HG02623 (cell line): ENCODE measurements around the gene CAPN5.
A peak's percentile ranks its signal among the peaks of the same experiment; 100 is the strongest.

Source experiments
- ATAC-seq: cut with Tn5 transposase; IDR thresholded peaks from one replicate; pipeline ENCODE4 v1.9.1; 2021; ENCODE audit warnings: moderate library complexity; ENCODE audit not compliant: unreplicated experiment

Gene CAPN5

DNA sequence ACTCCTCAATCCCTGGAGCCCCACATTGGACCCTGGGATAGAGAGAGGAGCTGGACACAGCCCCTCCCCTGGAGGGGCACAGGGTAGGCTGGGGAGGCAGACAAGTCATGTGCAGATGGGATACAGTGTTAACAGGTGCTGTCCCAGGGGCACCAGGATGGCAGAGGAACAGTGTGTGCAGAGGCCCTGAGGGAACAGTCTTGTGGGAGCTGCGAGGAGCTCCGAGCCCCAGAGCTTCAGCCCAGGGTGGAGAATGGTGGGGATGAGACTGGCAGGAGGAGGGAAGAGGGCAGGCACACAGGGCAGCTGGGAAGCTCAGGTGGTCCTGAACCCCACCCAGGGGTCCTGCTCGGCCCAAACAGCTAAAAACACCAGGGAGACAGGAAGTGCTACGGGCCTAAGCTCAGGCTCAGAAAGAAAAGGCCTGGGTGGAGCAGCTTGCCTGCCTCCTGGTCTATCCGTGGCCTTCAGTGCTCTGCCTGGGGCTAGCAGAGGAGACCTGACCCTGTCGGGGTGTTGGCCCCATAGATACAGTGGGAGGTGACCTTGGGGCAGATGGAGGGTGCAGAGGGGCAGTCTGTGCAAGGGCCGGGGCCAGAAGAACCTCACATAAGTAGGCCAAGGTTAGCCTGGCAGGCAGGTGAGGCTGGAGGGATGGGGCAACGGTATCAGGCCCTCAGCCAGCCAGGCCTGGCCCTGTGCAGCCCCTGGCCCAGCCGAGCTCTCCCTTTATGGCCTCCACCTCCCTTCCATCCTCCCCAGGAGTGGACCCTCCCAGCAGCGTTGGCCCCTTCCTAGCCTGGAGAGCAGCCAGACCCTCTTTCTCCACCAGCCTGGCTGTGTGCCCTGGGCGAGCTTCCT lies 15.4 kb downstream of the CAPN5 start:
- no peak for ATAC-seq

DNA sequence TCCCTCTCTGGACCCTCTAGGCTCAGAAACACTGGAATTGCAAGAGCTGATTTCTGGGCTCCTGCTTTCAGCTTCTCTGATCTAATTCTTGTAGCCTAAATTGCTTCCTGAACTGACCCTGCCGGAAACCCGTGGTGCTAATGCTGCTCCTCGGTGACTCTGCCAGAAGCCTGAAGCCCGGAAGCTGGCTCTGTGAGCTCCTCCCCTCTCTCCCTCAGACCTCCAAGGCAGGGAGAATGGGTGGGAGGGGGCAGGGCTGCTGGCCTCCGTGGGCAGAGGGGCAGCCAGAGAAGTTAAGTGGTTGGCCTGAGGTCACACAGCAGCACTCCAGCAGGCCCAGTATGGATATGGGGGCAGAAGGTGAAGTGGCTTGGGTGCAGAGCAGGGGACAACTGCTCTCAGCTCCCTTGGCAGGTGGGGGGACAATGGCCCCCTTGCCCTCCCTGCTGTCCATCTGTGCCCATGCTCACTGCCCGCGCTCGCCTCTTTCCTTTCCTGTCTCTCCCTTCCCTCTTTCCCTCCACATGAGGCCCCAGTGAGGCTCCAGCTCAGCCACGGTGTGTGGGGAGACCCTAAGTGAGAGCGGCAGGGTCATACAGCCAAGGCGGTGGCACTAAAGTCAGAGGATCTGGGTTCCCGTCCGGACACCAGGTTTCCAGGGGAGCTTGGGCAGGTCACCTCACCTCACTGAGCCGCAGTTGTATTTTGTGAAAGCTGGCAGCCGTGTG lies 16.2 kb downstream of the CAPN5 start:
- no peak for ATAC-seq

DNA sequence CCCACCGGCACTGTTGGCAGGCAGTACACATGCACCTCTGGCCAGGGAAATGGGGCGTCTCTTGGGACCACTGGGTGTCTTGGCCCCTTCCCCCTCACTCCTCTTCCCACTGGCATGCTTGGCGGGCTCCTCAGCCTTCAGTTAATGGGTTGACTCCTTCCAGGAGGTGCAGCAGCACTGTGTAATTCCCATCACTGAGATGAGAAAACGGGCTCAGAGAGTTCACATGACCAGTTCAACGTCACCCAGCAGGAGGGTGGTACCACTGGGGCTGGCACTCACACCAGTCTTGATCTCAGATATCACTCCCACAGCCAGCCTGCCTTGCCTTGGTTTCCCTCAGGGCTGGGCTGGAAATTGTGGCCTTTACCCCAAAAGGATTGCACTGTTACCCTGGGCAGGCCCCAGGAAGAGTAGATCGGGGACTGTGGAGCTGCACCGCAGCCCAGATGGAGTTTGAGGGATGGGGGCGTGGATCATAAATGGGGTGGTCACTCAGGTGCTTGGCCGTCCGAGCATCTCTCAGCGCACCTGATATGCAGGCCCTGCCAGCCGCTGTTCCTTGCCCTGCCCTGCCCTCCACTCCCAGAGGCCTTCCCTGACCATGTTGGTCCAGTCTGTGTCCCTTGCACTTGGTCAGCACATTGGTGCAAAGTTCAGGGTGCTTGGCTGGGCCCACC lies 16.9 kb downstream of the CAPN5 start:
- ATAC-seq = no peak

DNA sequence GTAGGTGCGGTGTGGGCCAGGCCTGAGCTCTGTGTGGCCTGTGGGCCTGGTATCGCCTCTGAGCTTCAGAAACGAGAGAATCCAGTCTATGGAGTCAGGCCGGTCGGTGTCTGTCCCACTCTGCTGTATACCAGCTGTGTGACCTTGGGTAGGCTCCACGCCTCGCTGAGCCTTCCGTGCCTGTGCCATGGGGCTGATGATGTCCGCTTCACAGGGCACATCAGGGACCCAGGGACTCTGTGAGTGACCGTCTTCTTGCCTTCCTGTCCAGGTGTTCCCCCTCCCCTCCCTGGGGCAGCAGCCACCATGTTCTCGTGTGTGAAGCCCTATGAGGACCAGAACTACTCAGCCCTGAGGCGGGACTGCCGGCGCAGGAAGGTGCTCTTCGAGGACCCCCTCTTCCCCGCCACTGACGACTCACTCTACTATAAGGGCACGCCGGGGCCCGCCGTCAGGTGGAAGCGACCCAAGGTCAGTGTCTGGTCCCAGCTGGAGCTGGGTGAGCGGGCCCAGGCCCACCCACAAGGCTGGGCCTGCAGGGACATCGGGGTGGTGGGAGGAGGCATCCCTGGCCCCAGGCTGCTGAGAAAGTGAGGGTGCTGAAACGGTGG lies 17.9 kb downstream of the CAPN5 start:
- ATAC-seq = no peak

DNA sequence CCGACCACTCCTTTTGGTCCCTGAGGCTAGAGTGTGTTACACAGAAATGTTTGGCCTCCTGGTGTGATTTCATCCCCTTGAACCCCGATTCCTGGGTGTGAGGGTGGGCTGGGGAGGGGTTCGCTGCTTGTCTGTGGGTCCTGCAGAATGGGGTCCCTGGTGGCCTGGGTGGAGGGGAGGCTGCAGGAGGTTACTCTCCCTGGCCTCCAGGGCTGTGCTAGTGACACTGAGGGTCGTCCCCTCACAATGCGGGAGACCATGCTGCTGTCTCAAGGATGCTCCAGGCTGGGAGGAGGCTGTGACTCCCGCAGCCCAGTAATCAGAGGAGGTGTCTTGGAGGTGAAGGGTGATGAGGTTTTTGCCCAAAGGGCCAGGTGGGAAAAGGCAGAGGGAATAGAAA lies 18.9 kb downstream of the CAPN5 start:
- ATAC-seq = no peak

DNA sequence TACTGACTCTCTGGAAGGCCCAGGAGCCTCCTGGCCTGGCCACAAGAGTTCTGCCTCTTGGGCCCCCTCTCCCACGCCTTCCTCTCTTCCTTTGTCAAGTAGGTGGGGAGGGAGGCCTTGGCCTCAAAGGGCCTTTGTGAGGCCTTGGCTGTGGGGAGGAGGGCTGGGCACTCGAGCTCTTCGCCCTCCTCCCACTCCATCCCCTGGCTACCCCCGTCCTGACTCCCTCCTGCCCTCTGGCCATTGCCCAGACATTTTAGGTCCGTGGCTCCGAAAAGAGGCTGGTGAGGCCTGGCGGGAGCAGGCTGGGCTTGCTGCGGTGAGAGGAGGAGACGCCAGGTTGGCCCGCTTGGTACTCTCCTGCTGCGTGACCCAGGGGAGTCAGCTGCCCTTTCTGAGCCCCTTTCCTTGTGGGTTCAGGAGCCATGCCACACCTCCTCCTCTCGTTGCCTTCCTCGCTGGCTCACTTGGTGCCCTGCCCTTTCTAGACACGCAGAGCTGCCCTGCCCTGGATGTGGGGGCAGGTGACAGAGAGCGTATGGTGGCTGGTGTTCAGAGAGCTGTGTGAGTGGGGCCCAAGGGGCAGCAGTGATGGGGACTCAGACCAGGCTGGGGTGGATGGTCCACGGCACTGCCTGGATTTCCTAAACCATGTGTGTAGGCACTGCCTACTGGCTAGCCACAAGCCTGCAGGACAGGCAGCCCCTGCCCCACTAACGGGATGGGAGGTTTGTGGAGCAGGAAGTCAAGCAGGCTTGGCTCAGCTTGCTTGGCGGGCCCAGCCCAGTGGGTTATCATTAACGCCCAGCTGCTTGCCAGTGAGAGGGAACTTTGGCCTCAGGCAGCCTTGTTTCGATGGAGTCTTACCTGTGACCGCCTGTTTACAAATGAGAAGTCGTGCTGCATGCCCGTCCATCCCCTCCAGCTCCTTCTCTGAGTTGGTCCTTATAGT lies 20.0 kb downstream of the CAPN5 start:
- ATAC-seq = no peak

DNA sequence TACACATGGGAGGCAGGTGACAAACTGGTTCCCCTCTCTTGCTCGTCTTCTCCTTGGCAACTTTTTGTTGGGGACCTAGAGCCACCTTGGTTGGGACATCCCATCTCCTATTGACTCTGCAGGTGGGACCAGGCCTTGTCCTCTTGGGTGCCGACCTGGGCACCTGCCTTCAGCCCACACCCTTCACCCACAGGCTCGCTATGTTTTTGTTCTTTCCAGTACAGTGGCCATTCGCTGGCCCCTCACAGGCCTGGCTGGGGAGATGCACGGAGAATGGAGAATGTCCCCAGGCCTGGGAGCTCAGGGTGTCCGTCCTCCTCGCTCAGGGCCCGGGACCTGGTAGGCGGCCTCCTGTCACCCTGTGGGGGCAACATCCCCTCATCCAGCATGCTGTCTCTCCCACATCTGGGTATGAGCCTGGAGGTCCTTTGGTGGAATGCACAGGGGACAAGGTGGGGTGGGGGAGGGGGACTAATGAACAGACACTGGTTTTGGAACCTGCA lies 21.0 kb downstream of the CAPN5 start:
- ATAC-seq = no peak

DNA sequence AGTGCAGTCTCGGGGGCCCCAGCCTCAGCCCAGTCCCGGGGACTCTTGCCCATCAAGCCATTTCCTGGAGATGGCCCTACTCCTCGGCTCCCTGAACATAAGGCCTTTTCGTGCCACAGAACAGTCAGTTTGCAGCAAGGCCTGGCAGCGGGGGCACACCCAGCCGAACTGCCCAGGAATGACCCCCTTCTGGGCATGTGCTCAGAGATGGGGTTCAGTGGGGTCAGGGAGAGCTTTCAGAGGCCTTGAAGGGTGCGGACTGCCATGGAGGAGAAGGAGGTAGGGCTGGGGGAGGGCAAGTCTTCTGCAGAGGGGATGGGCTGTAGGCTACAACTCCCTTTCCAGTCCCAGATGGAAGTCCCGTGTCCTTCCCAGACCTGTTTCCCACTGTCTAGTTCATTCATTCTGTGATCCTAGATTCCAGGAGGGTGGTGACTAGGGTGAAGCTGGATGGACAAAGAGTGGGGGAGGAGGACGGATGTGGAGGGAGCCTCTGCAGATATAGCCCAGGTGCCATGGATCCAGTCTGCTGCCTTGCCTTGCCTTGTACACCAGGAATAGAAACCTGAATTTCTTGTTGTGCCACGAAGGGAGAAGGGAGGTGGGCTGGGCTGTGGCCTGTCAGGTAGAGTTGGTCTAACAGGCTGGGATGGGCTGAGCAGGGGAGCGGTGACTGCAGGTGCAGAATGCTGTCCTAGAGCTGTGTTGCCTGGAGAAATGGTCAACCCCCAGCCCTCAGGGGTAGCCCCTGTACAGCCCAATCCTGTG lies 21.6 kb downstream of the CAPN5 start:
- no peak for ATAC-seq

DNA sequence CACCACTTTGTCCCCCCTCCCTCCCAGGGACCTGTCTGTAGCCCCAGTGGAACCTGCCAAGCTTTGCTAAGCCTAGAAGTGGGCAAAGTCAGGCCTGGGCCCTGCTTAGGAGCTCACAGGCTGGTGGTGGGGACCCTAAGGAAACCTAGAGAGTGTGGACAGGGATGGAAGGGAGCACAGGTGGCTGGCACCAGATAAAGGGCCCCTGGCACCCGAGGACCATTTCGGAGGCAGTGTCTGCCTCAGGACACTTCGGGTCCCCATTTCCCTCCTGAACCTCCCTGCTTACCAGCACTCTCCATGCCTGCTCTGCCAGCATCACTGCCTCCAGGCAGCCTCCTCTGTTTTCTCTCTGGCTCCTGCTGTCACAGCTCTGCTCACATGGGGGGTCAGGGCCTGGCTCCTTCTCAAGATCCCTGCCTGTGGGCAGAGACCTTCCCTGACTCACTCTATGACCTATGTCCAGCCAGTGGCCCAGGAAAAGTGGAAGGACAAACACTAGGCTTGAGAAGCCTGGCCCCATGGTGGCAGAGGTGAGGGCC lies 22.3 kb downstream of the CAPN5 start:
- ATAC-seq = no peak

DNA sequence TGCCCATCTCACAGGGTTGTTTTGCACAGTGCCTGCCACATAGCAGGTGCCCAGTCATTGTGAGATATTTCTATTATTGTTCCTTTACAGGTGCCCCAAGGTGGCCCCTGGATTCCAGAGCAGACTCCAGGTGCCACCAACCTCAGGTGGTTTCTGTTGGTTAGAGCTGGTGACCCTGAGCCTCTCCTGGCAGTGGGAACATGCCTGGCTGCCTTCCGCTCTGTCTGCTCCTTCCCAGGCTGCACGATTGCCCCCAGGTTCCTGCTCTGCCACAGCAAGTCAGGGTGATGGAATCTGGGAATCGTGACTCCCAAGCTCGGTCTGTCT lies 23.2 kb downstream of the CAPN5 start:
- no peak for ATAC-seq

DNA sequence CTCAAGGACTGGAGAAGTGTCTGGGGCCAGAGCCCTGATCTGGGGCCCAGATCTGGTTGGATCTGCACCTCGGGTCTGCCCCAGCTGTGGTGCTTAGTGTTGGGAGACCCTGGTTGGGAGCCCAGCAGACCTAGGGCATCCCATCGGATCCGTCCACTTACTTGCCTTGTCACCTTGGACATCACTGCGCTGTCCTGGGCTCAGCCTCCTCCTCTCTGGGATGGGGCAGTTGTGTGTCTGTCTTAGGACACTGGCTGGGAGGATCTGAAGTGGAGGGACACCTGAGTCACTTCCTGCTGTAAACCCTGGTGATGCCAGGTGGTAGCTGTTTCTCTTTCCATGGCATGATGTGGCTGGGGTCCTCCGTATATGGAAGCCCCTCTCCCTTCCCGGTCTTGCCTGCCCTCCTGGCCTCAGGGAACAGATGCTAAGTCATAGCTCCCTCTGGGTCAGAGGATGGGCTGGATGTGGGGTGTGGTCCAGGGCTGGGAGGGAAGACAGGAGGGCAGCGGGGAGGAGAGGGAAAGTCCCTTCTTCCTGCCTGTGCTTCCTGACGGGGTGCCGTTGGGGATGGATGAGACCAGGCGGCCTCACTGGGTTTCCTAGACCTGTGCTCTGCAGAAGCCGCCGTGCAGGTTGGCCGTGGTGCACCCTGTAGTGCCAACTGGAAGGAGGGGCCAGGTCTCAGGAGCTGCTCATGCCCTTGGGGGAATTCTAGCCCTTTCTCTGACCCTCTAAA lies 23.8 kb downstream of the CAPN5 start:
- ATAC-seq = no peak

DNA sequence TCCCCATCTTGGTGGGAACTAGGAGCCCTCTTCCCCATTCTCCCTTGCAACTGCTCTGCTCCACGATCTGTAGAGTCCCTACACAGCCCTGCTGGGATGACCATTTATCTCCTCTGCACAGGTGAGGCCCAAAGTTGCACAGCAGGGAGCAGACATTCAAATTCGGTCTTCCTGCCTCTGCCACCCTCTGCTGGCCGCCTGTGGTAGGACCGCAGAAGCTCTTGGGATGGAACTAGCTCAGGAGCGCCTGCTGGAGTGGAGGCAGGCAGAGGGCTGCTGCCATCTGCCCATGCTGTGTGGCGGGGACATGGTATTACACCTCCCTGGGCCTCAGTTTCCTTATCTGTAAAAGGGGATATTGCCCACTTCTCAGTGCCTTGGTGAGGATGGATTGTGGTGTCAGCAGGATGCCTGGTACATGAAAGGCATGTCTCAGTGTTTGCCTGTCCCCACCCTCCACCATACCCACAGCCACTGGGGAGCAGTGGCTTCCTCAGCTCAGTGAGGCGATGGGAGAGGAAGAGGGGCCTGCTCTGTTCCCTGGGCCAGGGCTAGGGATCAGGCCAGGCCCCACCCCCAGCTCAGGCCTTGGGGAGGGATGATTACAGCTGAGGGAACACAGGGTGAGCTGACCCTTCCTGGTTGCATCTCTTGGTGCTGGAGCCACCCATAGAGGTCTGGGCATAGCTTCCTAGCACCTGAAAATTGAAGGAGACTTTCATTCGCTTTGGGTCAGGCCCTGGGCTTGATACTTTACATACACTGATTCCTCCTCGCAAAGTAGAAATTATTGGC lies 24.6 kb downstream of the CAPN5 start:
- ATAC-seq = peak; percentile 89

DNA sequence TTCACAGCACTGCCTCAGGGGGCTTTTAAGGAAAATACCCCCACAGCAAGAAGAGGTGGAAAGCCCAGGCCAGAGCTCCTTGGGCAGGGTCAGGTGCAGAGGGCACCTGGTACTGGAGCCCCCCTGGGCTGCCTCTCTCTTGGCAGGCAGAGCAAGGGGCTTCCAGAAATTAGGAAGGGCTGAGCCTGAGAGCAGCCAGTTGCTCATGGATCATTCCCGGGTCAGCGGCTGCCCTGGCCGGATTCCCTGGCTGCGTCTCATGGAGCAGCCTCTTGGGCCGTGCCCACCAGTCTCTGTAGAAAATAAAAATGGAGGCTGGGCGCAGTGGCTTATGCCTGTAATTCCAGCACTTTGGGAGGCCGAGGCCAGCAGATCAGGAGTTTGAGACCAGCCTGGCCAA lies 25.6 kb downstream of the CAPN5 start:
- no peak for ATAC-seq

DNA sequence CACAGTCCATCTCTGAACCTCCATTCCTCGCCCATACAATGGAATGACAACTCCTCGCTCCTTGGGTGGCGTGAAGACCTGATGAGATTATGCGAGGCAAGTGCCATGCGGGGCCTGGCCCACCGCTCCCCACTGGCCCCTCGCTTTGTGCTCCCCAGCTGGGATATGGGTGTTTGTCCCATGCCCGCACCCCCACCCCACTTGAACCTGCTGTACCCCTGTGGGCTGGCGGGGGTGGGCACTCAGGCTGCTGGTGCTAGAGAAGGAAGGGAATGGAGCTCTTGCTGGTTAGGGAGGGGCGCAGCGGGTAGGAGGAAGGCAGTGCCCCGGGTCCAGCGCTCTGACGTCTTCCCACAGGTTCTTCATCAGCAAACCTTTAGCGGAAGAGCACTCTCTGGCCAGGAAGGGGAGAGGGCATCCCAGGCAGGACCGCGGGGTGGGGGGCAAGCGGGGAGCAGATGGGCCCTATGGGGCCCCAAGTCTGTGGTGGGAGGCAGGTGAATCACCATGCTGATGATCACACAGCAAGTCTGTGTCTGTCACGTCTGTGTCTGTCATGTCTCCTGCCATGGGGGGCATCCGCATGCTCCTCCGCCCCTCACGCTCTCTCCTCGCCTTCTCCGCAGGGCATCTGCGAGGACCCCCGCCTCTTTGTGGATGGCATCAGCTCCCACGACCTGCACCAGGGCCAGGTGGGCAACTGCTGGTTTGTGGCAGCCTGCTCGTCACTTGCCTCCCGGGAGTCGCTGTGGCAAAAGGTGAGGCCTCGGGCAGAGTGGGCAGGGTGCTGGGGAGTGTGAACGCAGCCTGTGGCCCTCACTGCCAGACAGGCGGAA lies 26.5 kb downstream of the CAPN5 start:
- no peak for ATAC-seq

DNA sequence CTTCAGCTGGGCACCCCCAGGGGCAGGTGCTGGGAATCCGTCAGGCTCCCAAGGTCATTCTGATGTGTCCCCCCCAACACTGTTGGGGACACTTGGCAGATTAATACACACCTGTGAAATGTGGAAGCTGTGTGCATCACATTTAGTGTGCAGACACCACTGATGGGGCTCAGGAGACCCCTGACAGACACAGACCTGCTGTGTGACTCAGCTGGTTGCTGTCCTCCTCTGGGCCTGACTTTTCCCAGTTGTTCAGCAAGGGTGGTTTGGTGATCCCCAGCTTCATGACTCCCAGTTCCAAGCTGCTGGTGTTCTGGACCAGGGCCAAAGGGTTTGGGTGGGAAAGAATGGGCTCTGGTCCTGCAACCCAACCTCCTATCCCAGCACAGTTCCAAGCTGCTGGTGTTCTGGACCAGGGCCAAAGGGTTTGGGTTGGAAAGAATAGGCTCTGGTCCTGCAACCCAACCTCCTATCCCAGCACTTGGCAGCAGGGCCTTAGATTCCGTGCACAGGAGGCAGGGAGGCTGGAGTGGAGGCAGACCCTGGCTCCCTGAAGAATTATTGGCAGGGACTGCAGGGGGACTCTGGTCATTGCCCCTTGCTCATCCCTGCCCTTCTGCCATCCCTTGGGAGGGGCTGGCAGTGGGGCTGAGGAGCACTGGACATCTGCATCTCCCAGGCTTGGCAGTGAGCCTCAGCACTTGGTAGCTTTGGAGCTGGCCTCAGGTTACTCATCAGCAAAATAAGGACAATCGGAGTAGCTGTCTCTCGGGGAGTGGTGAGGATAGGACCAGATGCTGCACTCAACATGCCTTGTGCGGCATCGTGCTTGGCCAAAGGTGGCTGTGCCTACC lies 27.4 kb downstream of the CAPN5 start:
- no peak for ATAC-seq

DNA sequence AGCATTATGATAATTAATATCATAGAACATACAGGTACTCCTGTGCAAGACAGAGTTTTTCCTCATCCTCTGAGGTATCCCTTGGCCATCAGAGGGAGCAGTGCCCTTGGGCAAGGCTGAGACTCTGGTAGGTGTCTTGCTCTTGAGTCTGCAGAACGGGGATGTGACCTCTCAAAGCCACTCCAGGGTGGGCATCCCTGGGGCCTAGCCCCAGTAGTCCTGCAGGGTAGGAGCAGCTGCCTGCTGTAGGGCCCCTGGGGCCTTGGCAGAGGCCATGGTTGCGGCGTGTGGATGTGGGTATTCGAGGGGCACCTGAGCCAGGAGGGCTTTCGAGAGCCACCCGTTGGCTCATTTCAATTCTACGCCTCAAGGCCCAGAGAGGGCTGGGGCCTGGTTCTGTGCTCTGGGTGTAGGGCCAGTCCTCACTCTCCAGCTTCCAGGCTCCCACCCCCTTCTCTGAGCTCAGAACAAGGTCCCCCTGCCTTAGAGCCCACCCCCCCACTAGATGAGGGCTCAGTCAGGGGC lies 28.1 kb downstream of the CAPN5 start:
- ATAC-seq = no peak
